NCI-H2029 treated with DMSO at 0.1 percent for 48 hours (cell line): ENCODE results near the gene STIM1.
"Not testable (repeated sequence)": the region's sequence is repeated elsewhere in the genome, so short reads cannot be mapped to it uniquely, and the experiment has no call there.

ENCODE experiments used
- DNase-seq: peaks from one replicate; lab custom pipeline; 2025; lab: John Stamatoyannopoulos, UW

Gene STIM1

DNA sequence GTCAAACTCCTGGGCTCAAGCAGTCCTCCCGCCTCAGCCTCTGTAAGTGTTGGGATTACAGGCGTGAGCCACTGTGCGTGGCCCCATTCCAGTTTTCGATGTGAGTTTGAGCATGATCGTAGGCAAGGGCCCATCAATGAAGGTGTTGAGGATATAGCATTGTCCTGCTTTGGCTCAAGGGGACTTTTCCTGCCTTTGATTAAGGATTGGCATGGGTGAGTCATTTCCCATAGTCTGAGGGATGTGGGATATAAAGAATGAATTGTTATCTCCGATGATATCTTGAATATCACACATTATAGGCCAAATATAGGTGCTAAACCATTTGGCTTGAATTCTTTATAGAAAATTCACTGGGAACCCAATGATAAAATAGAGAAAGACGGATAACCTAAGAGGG is 30.4 kb downstream of the STIM1 start:
- DNase-seq, result no peak

DNA sequence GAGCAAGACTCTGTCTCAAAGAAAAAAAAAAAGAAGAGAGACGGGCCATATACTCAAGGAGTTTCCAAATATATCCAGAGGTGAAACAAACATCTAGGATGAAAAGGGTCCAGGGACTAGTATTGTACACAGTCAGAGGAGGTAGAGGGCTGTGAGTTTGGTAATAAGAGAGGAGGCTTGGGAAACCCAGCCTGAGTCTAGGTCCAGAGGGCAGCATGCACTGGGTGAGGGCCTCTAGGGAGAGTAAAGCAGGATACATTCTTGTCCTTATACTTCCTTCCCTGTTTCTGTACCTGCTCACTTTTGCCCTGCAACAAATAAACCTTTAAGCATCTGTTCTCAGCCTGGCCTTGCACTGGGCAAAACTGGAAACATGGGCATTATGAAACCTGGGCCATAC is 31.5 kb downstream of the STIM1 start:
- no peak for DNase-seq

DNA sequence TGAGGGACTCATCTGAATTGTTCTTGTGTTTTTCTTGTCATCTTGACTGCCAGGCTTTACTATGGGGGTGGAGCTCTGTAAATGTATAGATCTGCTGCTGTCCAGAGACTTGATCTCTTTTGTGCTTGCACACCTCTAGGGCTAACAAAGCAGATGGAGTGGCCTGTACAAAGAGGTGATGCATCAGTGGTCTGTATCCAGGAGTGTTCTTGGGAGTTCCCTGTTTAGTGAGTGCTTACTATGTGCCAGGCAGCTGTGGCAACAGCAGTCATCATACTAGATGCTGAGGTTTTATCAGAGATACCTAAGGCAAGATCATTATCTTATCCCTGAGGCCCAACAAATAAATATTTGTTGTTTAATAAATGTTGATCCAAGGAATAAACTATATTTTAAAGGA is 33.4 kb downstream of the STIM1 start:
- no peak for DNase-seq

DNA sequence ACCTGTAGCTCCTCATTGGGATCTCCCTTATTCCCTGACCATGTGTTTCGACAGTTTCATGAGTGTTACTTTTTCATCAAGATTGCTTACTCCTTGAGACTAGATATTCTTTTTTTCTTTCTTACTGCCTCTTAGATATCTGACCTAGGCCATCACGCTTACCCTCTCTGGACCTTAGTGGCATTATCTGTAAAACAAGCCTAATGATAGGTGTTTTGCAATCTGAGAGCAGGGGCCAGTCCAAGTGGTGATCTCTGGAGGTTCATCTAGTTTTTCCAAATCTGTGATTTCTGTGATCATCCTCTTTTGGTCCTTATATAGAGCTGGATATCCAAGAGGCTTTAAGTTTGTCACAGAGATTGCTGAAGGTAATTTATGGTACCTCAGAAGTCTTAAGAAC is 34.5 kb downstream of the STIM1 start:
- DNase-seq, result no peak

DNA sequence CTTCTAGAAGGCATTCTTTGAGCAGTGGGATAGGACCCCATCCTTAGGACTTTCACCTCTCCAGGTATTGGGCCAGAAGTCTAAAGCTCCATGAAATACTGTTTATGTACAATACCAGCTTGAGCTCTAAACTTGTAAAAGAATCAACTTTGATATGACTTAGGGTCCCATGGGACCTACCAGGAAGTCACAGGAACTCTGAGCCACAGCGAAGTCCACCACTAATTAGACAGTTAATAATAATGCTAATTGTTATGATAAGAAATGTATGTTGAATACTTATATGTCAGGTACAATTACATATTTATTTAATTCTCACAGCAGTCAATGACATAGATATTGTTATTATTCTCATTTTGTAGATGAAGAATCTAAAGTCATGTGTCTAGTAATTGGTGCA is 35.3 kb downstream of the STIM1 start:
- no peak for DNase-seq

DNA sequence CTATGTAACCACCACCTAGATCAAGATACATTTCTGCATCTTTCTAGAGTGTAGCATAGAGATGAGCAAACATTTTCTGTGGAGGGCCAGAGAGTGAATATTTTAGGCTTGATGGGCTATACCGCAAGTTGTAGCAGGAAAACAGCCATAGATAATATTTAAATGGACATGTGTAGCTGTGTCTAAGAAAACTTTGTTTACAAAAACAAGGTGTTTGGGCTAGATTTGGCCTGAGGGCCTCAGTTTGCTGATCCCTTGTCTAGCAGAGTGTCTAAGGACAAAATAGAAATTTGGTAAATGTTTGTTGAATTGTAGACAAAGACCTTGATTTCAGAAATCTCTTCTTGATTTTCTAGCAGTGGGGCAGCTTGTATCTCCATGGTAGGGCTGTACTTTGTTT is 36.3 kb downstream of the STIM1 start:
- no peak for DNase-seq

DNA sequence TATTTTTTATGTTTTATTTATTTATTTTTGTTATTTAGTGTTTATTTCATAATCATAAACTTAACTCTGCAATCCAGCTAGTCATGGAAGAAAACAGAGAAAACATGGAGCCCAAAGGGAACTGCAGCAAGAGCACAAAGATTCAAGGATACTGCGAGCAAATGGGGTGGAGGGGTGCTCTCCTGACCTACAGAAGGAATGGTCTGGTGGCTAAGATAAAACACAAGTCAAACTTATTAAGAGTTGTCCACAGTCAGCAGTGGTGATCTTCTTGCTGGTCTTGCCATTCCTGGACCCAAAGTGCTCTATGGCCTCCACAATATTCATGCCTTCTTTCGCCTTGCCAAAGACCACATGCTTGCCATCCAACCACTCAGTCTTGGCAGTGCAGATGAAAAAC is 36.7 kb downstream of the STIM1 start:
- no peak for DNase-seq

DNA sequence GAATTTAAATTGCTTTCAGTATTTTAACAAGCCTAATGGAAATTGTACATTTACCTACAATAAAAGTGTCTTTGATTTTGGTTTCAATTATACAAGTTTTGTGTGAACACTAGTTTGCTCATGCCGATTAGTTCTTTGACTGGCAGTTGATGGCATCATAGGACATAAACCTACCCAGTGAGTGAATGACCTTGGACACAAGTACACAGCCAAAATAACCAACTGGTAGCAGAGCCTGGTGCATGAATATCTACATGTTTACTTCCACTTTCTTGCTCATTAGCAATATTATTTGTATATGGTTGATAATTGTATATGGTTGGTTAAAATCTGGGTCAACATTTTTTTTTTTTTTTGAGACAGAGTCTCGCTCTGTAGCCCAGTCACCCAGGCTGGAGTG is 37.8 kb downstream of the STIM1 start:
- DNase-seq, result no peak

DNA sequence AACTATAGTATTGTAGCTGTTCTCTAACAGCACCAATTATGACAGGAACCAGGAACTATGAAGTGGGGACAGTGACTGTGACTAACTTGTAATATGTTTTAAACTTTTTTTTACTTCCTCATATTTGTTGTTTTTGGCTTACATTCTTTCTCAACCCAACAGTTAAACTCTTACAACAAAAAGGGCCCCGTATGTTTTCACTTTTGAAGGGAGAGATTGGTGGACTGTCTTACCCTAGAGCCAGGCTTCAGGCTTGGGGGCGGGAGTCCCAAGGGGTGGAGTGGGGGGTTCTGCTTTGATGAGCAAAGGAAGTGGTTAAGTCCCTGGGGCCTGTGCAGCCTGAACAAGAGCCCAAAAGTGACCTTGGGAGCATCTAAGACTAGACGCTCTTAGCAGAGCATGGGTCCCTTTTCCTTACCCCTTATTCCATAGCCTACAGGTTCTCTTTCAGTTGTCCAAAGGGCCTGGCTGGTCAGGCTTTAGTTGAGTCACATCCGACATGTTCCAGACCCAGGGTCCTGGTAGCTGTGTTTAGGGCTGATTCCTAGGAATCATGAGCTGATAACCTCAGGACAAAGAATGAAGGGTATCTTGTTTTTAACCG is 38.8 kb downstream of the STIM1 start:
- no peak for DNase-seq

DNA sequence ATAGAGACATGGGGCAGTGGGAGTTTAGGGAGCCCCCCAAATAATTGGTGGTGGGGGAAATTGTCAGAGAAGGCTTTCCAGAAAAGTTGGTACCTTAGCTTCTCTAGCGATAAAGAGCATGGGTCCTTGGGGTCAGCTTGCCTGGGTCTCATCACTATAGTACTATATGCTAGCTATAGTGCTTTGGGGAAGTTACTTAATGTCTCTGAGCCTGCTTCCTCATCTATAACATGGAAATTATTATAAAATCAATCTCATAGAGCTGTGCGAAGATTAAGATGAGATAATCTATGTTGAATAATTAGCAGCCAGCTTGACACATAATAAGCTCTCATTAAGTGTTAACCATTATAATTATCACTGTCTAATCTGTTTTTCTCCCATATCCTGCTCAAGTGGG is 41.2 kb downstream of the STIM1 start:
- no peak for DNase-seq

DNA sequence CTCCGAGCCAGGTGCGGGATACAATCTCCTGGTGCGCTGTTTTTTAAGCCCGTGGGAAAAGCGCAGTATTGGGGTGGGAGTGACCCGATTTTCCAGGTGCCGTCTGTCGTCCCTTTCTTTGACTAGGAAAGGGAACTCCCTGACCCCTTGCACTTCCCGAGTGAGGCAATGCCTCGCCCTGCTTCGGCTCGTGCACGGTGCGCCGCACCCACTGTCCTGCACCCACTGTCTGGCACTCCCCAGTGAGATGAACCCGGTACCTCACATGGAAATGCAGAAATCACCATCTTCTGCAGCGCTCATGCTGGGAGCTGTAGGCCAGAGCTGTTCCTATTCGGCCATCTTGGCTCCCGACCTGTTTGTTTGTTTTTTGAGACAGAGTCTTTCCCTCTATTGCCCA is 44.8 kb downstream of the STIM1 start:
- DNase-seq, result not testable (repeated sequence)

DNA sequence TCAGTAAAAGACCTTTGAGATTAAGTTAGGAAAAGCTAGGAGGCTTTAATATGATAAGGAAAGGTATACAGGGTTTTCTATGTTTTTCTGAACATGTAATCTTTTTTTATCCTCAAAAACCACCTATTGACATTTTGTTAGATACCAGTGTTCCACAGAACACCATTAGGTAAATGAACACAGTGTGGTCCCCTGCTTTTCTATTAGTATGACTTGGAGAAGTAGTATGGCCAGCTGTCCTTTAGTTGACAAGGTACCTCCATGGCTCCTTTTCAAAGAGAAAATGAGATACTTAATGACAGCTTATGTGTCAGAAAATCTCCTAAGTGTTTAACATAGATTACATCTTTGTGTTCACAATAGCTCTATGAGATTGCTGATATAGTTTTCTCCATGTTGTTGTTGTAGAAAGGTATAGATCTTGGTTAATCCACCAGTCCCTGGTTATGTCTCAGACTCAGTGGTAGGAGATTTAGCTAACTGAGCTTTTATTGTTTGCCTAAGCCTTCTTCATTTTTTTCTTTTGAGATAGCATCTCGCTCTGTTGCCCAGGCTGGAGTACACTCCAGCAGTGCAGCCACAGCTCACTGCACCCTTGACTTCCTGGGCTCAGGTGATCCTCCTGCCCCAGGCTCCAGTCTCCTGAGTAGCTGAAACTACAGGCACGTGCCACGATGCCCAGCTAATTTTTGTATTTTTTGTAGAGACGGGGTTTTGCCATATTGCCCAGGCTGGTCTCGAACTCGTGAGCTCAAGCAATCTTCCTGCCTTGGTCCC is 46.0 kb downstream of the STIM1 start:
- DNase-seq, result no peak

DNA sequence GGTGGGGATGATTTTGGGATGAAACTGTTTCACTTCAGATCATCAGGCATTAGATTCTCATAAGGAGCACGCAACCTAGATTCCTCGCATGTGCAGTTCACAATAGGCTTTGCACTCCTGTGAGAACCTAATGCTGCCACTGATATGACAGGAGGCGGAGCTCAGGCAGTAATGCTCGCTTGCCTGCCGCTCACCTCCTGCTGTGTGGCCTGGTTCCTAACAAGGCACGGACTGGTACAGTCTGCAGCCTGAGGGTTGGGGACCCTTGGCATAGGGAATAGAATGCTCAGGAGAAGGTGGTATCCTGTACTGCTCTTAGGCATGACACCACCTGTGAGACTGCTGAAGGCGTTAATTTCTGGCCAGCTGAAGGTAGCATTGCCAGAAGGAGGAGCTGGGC is 47.0 kb downstream of the STIM1 start:
- no peak for DNase-seq

DNA sequence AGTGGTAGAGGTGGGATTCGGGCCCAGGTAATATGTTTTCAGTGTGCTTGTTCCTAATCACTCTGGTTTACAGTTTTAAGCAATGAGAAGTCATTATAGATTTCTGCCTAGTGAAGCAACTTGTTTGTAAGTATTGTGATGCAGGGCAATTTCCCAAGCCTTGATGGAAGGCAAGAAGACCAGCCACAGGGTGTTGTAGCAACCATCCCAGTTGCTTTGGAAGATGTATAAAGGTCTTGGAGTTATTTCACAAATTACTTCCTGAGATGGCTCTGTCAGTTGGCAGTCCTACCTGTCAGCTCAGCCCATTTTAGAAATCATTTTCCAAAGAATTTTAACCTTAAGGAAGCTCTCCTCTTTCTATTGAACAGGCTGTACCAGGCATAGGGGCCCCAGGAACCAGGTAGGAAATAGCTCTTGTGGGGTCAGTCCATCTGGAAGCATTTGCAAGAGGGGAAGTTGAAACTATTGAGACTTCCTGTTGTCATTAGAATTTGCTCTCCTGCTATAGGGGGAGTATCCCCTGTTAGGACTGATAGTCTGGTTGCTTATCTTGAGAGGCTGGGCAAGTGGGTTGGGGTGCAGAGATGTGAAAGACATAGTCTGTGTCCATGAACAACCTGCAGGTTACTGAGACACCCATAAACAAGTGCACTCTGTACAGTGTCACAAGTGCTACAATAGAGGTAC is 47.9 kb downstream of the STIM1 start:
- DNase-seq, result no peak

DNA sequence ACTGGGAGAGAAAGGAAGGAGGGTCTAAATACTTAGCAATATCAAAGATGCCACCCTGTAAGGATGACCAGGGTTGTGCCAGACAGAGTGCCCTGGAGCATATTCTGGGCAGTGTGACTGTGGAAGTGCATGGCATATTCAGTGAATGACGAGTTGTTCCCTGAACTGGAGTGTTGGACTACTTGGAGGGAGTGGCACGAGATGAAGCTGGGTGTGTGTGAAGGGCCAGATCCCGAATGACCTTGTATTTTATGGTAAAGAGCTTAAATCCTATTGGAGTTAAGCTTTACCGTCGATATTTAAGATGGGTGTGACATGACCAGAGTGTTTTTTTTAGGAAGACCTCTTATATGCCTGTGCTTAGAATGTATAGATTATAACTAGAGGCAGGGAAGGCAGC is 48.8 kb downstream of the STIM1 start:
- no peak for DNase-seq

DNA sequence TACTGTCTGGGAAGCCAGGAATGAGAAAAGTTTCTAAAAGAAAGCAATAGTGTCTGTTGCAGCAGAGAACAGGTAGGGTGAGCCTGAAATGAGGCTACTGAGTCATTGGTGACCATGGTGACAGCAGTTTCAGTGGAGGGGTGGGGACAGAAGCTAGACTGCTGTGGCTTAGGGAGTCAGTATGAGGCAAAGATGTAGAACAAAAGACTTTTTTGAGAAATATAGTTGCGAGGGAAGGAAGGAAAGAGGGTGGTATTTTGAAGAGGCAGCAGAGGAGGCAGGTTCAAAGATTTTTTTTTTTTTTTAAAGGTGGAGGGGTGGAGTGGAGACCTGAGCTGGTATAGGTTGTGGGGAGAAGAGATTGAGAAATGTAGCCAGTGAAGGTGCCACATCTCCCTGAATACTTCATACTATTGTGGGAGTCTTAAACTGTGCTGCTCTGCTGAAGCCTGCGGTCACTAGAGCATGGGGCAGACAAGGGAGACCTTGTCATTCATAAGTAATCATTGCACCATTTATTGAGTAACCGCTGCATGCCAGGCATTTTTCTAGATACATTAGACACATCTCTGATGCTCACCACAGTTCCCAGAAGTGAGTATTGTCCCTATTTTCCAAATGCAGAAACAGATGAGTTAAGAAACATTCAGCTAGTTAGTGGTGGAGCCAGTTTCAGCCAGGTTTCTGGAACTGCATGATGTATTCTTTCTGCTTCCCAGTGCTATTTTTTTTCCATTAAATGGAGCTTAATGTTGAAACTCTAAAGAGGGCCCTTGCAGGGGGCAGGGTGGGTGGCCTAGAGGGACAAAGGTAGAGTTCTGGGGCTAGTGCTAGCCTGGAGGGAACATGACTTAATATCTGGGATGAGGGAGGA is 49.9 kb downstream of the STIM1 start:
- no peak for DNase-seq

DNA sequence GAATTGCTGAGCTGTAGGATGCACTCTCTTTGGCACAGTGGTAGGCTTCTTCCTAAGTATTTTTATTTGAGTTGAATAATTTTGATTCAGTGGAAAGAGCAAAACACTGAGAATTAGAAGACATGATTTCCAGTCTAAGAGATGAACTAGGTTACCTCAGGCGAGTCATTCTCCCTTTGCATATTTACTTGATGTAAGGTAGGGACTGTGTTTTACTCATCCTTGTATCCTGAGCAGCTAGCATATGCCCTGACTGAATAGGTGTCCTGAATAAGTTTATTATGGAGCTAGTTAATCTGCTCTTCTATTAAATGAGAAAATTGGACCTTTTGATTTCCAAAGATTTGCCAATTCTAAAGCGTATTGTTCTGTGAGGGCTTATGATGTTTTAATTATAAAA is 50.7 kb downstream of the STIM1 start:
- no peak for DNase-seq

DNA sequence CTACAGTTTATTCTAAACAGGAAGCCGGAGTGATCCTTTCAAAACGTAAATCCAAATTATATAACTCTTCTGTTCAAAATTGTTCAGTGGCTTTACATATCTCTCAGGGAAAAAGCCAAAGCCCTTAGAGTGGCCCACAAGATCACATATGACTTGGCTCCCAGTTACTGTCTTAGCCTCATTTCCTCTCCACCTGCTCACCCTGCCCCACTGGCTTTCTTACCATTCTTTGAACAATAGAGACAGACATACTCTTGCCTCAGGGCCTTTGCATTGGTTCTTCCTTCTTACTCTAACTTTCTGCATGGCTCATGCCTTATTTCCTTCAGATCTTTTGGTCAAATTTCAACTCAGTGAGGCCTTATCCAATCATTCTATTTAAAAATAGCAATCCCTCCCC is 52.1 kb downstream of the STIM1 start:
- DNase-seq, result no peak

DNA sequence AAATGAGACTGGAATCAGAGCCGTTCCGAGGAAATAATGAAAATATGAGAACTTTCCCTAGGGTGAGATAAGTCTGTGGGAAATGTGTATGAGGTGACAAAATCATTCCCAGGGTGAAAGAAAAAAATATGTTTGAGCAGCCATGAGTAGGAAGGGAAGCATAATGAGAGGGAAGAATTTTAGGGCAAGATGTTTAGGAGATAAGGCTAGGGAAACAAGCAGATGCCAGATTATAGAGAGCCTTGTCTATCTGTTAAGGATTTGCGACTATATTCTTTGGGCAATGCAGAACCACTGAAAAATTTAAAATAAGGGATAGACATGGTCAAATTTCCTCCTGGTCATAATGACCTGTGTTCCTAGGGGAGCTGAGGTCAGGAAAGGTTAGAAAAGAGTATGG is 54.4 kb downstream of the STIM1 start:
- no peak for DNase-seq

DNA sequence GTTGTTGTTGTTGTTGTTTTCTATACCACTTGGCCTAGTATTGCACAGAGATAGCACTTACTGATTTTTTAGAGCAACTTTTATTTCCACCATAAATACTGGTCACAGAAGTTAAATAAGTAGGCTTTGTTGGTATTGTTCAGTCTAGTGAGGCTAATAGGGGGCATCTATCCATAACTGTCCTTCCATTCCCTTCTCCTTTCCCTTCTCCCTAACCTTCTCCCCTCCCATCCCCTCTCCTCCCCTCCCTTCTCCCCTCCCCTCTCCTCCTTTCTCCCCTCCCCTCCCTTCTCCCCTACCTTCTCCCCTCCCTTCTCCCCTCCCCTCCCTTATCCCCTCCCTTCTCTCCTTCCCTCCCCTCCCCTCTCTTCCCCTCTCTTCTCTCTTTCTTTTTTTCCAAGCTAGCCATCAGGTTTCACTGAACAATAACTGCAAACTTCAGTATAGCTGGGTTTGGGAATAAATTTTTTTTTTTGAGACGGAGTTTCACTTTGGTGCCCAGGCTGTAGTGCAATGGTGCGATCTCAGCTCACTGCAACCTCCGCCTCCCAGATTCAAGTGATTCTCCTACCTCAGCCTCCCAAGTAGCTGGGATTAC is 56.5 kb downstream of the STIM1 start:
- no peak for DNase-seq

DNA sequence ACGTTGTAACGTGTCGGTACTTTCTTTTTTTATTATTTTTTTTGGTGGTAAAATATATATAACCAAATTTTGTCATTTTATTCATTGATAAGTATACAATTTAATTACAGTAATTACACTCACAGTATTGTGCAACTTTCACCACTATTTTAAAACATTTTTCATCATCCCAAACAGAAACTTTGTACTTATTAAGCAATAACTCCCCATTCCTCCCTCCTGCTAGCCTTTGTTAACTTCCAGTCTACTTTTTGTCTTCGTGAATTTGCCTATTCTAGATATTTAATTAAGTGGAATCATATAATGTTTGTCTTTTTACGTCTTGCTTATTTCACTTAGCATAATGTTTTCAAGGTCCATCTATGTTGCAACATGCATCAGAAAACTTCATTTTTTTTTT is 58.5 kb downstream of the STIM1 start:
- DNase-seq, result no peak

DNA sequence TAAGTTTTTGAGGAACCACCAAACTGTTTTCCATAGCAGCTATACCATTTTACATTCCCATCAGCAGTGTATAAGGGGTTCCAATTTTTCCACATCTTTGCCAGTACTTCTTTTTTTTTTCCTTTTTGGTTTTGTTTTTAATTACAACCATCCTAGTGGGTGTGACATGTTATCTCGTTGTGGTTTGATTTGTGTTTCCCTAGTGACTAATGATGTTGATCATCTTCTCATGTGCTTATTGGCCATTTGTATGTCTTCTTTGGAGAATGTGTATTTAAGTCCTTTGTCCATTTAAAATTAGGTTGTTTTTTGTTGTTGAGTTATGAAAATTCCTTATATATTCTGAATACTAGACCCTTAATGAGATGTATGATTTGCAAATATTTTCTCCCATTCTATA is 59.3 kb downstream of the STIM1 start:
- DNase-seq, result no peak
